Mucosa of descending colon (tissue), 3 donors: ENCODE results near the gene SPATA4. TPM values are rescaled to one million over a fixed set of nuclear protein-coding genes. Genes with fewer than 3 reads are reported as not detected.

Experiments
- ATAC-seq: fragments of 200-7000 bp; cut with Tn5 transposase; one replicate; pipeline ENCODE4 v1.9.1; 2020; ENCODE audit warnings: mild to moderate bottlenecking, moderate library complexity
- DNase-seq, 3 donors: peaks; one replicate each; pipeline ENCODE4 v3.0.0-alpha.2; 2020
- H3K36me3 ChIP-seq: fragments of 200-600 bp; one replicate; pipeline ENCODE4 v1.8.0; 2021; ENCODE audit warnings: low read depth, mild to moderate bottlenecking
- H3K4me1 ChIP-seq: fragments of 200-600 bp; one replicate; pipeline ENCODE4 v1.8.0; 2021; ENCODE audit warnings: low read depth, mild to moderate bottlenecking
- H3K4me3 ChIP-seq: fragments of 200-600 bp; one replicate; pipeline ENCODE4 v1.8.0; 2021; ENCODE audit warnings: mild to moderate bottlenecking
- H3K9me3 ChIP-seq: fragments of 200-600 bp; one replicate; pipeline ENCODE4 v1.8.0; 2021; ENCODE audit warnings: mild to moderate bottlenecking
- CTCF ChIP-seq: fragments of 200-600 bp; IDR thresholded peaks from one replicate; pipeline ENCODE4 v1.8.0; 2022; ENCODE audit warnings: antibody characterized with exemption, mild to moderate bottlenecking
- intact Hi-C, 2 donors: fragments of 100-400 bp; cut with DNase I in 1 of 2; cut with micrococcal nuclease in 1 of 2; formaldehyde crosslinking; loops; one replicate each; pipeline versions ENCODE4 v1.11.0 to v1.11.1; 2022; cut with DNase I, micrococcal nuclease
- total RNA-seq, 3 donors: library from RNA; stranded (reverse); fragmentation: NEBNext Ultra II Directional in 2 of 3; extraction: Animal tissue kit (Norgen Biotek cat#: 25700) in 2 of 3; gene quantifications; one replicate each; pipeline versions ENCODE4 v1.2.1 to v1.2.4, GENCODE V29; 2021 to 2023
- donor health status: DM: no; HTN: no; CAD: no; lungs with moderate emphysema.
- donor health status: DM: no; HTN: no; CAD: no.
- donor health status: DM: no; HTN: yes; CAD: no.

The SPATA4 gene
- total RNA-seq, 3 donors from 2014 or later, result 0.57 TPM; not detected in 2

- Histone ChIP-seq H3K9me3 (no peaks in the 10 kb centered on the region), H3K4me3 (no peak overlapping the region), H3K4me1 (no peaks in the 10 kb centered on the region), H3K36me3 (no peaks in the 10 kb centered on the region)
- no peak for DNase-seq
- intact Hi-C loops, result no loop called here
- no peak for TF ChIP-seq CTCF
- no peak for ATAC-seq
Measured at GRCh38 chr4:176205299-176205698, 9.9 kb upstream of the SPATA4 start.

- intact Hi-C loops, result no loop called here
- H3K4me1 ChIP-seq, result no peaks in the 10 kb centered on the region
- no peak for TF ChIP-seq CTCF
- ATAC-seq, result peak; percentile 18
- no peaks in the 10 kb centered on the region for H3K9me3 ChIP-seq
- peak in 1 of 3 donors; percentile 38 for DNase-seq
- H3K36me3 ChIP-seq, result no peaks in the 10 kb centered on the region
- H3K4me3 ChIP-seq, result no peak overlapping the region
Measured at GRCh38 chr4:176198316-176198903, 3.0 kb upstream of the SPATA4 start.

GRCh38 chr4:176193938-176194337 is 1.4 kb downstream of the SPATA4 start:
- ATAC-seq, result no peak

GRCh38 chr4:176193126-176193525 is 2.3 kb downstream of the SPATA4 start:
- no peaks in the 10 kb centered on the region for H3K36me3 ChIP-seq
- H3K4me3 ChIP-seq, result no peak overlapping the region
- no peak for TF ChIP-seq CTCF
- DNase-seq (no peak), ATAC-seq (no peak)
- intact Hi-C loops, result no loop called here
- no peaks in the 10 kb centered on the region for H3K4me1 ChIP-seq
- H3K9me3 ChIP-seq, result no peaks in the 10 kb centered on the region

More at GRCh38 chr4:176193938-176194337, 1.4 kb downstream of the SPATA4 start:
- H3K4me1 ChIP-seq, result no peaks in the 10 kb centered on the region
- H3K9me3 ChIP-seq, result no peaks in the 10 kb centered on the region
- no peak overlapping the region for H3K4me3 ChIP-seq
- no peak for TF ChIP-seq CTCF
- H3K36me3 ChIP-seq, result no peaks in the 10 kb centered on the region
- intact Hi-C loops, result no loop called here
- no peak for DNase-seq

- no peak for TF ChIP-seq CTCF
- no peaks in the 10 kb centered on the region for H3K4me1 ChIP-seq
- intact Hi-C loops, result no loop called here
- DNase-seq (peak in 1 of 3 donors; percentile 20), ATAC-seq (no peak)
- no peak overlapping the region for H3K4me3 ChIP-seq
- H3K9me3 ChIP-seq, result no peaks in the 10 kb centered on the region
- no peaks in the 10 kb centered on the region for H3K36me3 ChIP-seq
Measured at GRCh38 chr4:176191974-176192373, 3.4 kb downstream of the SPATA4 start.
